GM23248 (cell line): ENCODE results near the gene FBXO44. TPM values are rescaled to one million over a fixed set of nuclear protein-coding genes. Genes with fewer than 3 reads are reported as not detected.

Experiments
- DNase-seq: peaks from one replicate; pipeline ENCODE4 v3.0.0-alpha.2; 2015
- H2AFZ ChIP-seq: fragments of 200-600 bp; sonication (generic); 2 replicates; pipeline ENCODE4 v1.6.1; 2016; ENCODE audit warnings: antibody characterized with exemption
- H3F3A ChIP-seq: fragments of 200-600 bp; sonication (generic); 2 replicates; pipeline ENCODE4 v1.6.1; 2016; ENCODE audit warnings: mild to moderate bottlenecking, antibody characterized with exemption, mixed run types; ENCODE audit not compliant: insufficient read depth
- H3K27ac ChIP-seq: fragments of 200-600 bp; sonication (generic); 2 replicates; pipeline ENCODE4 v1.5.1; 2016; ENCODE audit warnings: mild to moderate bottlenecking
- H3K27me3 ChIP-seq: fragments of 200-600 bp; sonication (generic); replicated peaks from 2 replicates; pipeline ENCODE4 v1.6.1; 2016; ENCODE audit warnings: mild to moderate bottlenecking; ENCODE audit not compliant: insufficient read depth
- H3K36me3 ChIP-seq: fragments of 200-600 bp; sonication (generic); 2 replicates; pipeline ENCODE4 v1.6.1; 2016; ENCODE audit warnings: low read depth, mild to moderate bottlenecking
- H3K4me1 ChIP-seq: fragments of 200-600 bp; sonication (generic); 2 replicates; pipeline ENCODE4 v1.6.1; 2016; ENCODE audit warnings: mild to moderate bottlenecking; ENCODE audit not compliant: insufficient read depth
- H3K4me2 ChIP-seq: fragments of 200-600 bp; sonication (generic); one replicate; pipeline ENCODE4 v1.6.1; 2016; ENCODE audit warnings: mild to moderate bottlenecking; ENCODE audit not compliant: unreplicated experiment
- H3K4me3 ChIP-seq: fragments of 200-600 bp; sonication (generic); 2 replicates; pipeline ENCODE4 v1.5.1; 2016; ENCODE audit warnings: mild to moderate bottlenecking
- H3K79me2 ChIP-seq: fragments of 200-600 bp; sonication (generic); 2 replicates; pipeline ENCODE4 v1.6.1; 2016; ENCODE audit warnings: mild to moderate bottlenecking; ENCODE audit not compliant: insufficient read depth
- H3K9ac ChIP-seq: fragments of 200-600 bp; sonication (generic); 2 replicates; pipeline ENCODE4 v1.6.1; 2016; ENCODE audit warnings: mild to moderate bottlenecking
- H3K9me2 ChIP-seq: fragments of 200-600 bp; sonication (generic); 2 replicates; pipeline ENCODE4 v1.6.1; 2016; ENCODE audit warnings: mixed run types, mild to moderate bottlenecking, moderate library complexity; ENCODE audit not compliant: insufficient read depth
- H3K9me3 ChIP-seq: fragments of 200-600 bp; sonication (generic); one replicate; pipeline ENCODE4 v1.6.1; 2017; ENCODE audit warnings: low read depth
- H4K20me1 ChIP-seq: fragments of 200-600 bp; sonication (generic); 2 replicates; pipeline ENCODE4 v1.6.0; 2016; ENCODE audit not compliant: insufficient read depth
- EZH2 ChIP-seq: fragments of 200-600 bp; sonication (generic); IDR thresholded peaks from 2 replicates; pipeline ENCODE4 v1.6.1; 2018; ENCODE audit warnings: antibody characterized with exemption, mild to moderate bottlenecking; ENCODE audit not compliant: insufficient read depth, poor library complexity, severe bottlenecking
- EZH2phosphoT487 ChIP-seq: fragments of 200-600 bp; sonication (generic); IDR thresholded peaks from 2 replicates; pipeline ENCODE4 v1.6.1; 2018; ENCODE audit warnings: antibody characterized with exemption, moderate library complexity, mild to moderate bottlenecking, low read depth; ENCODE audit not compliant: insufficient read depth
- WGBS, 2 experiments: methylation state at CpG; one replicate each; pipeline ENCODE4 v1.1.6; 2015 to 2017; ENCODE audit warnings: low lambda C conversion rate in 2 of 2, low coverage in 1 of 2; ENCODE audit errors: missing lambda C conversion rate in 2 of 2; 5-methylcytosine and 5-hydroxymethylcytosine counted together
- in situ Hi-C: fragments of 300-500 bp; cut with MboI; formaldehyde crosslinking; loops from 2 replicates; pipeline ENCODE4 v1.15.0; 2020
- polyA plus RNA-seq: library from polyadenylated mRNA; unstranded; fragments of >200 nt; fragmentation: Nextera tagmentation; extraction: Ambion mirVana; gene quantifications from 2 replicates; pipeline ENCODE4 v1.2.1, GENCODE V29; 2016
- total RNA-seq: library from RNA; depleted of rRNA; stranded (reverse); fragments of >200 nt; shearing (Covaris generic); gene quantifications from 2 replicates; pipeline ENCODE4 v1.2.3, GENCODE V29; 2014

FBXO44 gene
- total and polyA plus RNA-seq, 2 experiments from 2014 or later, result 19.4 to 20.6 TPM

- H3F3A ChIP-seq, result no peaks in the 10 kb centered on the region
- H3K27ac ChIP-seq, result no peak overlapping the region
- H3K36me3 ChIP-seq, result no peaks in the 10 kb centered on the region
- H3K27me3 ChIP-seq, result peaks cover 19% of the 10 kb centered on the region; the same call in 1 of the 2 replicates
- in situ Hi-C loops, result no loop called here
- no peak overlapping the region for H2AFZ ChIP-seq
- no peak overlapping the region for H3K9ac ChIP-seq
- H3K9me3 ChIP-seq, result no peaks in the 10 kb centered on the region
- TF ChIP-seq EZH2phosphoT487 (no peak), EZH2 (no peak)
- no peaks in the 10 kb centered on the region for H3K9me2 ChIP-seq
- H3K79me2 ChIP-seq, result no peaks in the 10 kb centered on the region
- no peaks in the 10 kb centered on the region for H3K4me1 ChIP-seq
- DNase-seq, result no peak
- H3K4me2 ChIP-seq, result no peak overlapping the region
- no peaks in the 10 kb centered on the region for H4K20me1 ChIP-seq
- 18 to 35% methylated on average over 6 to 7 of the region's 7 CpGs for WGBS, 2 experiments
- H3K4me3 ChIP-seq, result no peak overlapping the region
Observed at GRCh38 chr1:11616766-11617165, 37.9 kb upstream of the FBXO44 start.

- no peak for DNase-seq
- H3K27me3 ChIP-seq, result peaks cover 19% of the 10 kb centered on the region; the same call in 1 of the 2 replicates
Observed at GRCh38 chr1:11617314-11617713, 37.4 kb upstream of the FBXO44 start.

DNA sequence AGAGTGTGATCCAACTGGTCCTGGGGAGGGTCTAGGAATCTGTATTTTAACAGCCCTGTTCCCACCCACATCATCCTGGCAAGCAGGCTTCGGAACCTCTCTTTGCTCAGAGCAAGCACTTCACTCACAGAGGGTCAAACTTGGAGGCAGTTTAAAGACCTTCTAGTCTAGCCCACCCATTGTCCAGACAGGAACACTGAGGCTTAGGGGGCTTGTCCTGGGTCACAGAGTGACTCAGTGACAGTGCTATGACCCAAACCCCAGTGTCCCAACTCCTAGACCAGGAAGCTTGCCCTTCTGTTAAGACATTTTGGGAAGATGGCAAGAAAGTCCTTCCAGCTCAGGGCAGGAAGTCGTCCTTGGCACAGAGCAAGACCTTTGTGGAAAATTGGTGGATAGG, 36.9 kb upstream of the FBXO44 start:
- peaks cover 18% of the 10 kb centered on the region; the same call in 1 of the 2 replicates for H3K27me3 ChIP-seq
- H3K4me2 ChIP-seq, result no peak overlapping the region
- no peak overlapping the region for H3K4me3 ChIP-seq
- no peaks in the 10 kb centered on the region for H4K20me1 ChIP-seq
- no peaks in the 10 kb centered on the region for H3K79me2 ChIP-seq
- no peaks in the 10 kb centered on the region for H3F3A ChIP-seq
- no peaks in the 10 kb centered on the region for H3K4me1 ChIP-seq
- TF ChIP-seq EZH2phosphoT487 (no peak), EZH2 (no peak)
- H3K9me2 ChIP-seq, result no peaks in the 10 kb centered on the region
- no peak overlapping the region for H2AFZ ChIP-seq
- WGBS, 2 experiments, result 43 to 61% methylated on average over 2 of the region's 2 CpGs
- no peaks in the 10 kb centered on the region for H3K9me3 ChIP-seq
- no peak for DNase-seq
- H3K9ac ChIP-seq, result no peak overlapping the region
- no peak overlapping the region for H3K27ac ChIP-seq
- in situ Hi-C loops, result no loop called here
- H3K36me3 ChIP-seq, result no peaks in the 10 kb centered on the region

More at GRCh38 chr1:11617314-11617713, 37.4 kb upstream of the FBXO44 start:
- no peaks in the 10 kb centered on the region for H3K36me3 ChIP-seq
- in situ Hi-C loops, result no loop called here
- H2AFZ ChIP-seq, result no peak overlapping the region
- no peaks in the 10 kb centered on the region for H3K79me2 ChIP-seq
- no peaks in the 10 kb centered on the region for H3K4me1 ChIP-seq
- no peaks in the 10 kb centered on the region for H3F3A ChIP-seq
- H4K20me1 ChIP-seq, result no peaks in the 10 kb centered on the region
- no peak overlapping the region for H3K4me2 ChIP-seq
- WGBS, 2 experiments, result 5 to 10% methylated on average over 7 of the region's 7 CpGs
- H3K9me3 ChIP-seq, result no peaks in the 10 kb centered on the region
- H3K4me3 ChIP-seq, result no peak overlapping the region
- no peak overlapping the region for H3K9ac ChIP-seq
- no peak overlapping the region for H3K27ac ChIP-seq
- TF ChIP-seq EZH2phosphoT487, result no peak
- H3K9me2 ChIP-seq, result no peaks in the 10 kb centered on the region

- no peaks in the 10 kb centered on the region for H3F3A ChIP-seq
- H2AFZ ChIP-seq, result no peak overlapping the region
- H3K36me3 ChIP-seq, result no peaks in the 10 kb centered on the region
- no peaks in the 10 kb centered on the region for H3K79me2 ChIP-seq
- no peak overlapping the region for H3K27ac ChIP-seq
- TF ChIP-seq EZH2phosphoT487 (no peak), EZH2 (no peak)
- H3K4me3 ChIP-seq, result no peak overlapping the region
- in situ Hi-C loops, result no loop called here
- no peak overlapping the region for H3K9ac ChIP-seq
- no peaks in the 10 kb centered on the region for H3K9me3 ChIP-seq
- H3K4me2 ChIP-seq, result no peak overlapping the region
- 11 to 12% methylated on average over 12 of the region's 12 CpGs for WGBS, 2 experiments
- no peaks in the 10 kb centered on the region for H3K4me1 ChIP-seq
- H4K20me1 ChIP-seq, result no peaks in the 10 kb centered on the region
- no peaks in the 10 kb centered on the region for H3K9me2 ChIP-seq
- no peak for DNase-seq
- H3K27me3 ChIP-seq, result peaks cover 10% of the 10 kb centered on the region; the same call in 1 of the 2 replicates
Observed at GRCh38 chr1:11620405-11620804, 34.3 kb upstream of the FBXO44 start.

DNA sequence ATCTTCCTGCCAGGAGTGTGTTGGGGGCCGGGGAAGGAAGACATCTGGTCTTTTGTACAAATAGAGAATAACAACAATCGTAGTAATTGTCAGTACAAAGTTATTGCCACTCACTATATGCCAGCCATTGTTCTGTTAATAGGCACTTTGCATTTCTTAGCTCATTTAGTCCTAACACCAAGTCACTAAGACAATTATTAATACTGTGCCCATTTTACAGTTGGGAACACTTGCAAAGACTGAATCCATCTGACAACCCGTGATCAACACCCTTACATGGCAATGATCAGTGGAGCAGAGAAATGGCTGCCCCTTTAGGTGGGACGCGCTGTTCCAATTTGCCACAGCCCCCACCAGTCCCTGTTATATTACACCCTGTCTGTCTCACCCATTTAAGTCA, 33.8 kb upstream of the FBXO44 start:
- DNase-seq, result no peak
- in situ Hi-C loops, result no loop called here
- Histone ChIP-seq H3K4me2 (no peak overlapping the region), H3K36me3 (no peaks in the 10 kb centered on the region), H3K9ac (no peak overlapping the region), H3K27me3 (peaks cover 10% of the 10 kb centered on the region; the same call in 1 of the 2 replicates), H3K9me2 (no peaks in the 10 kb centered on the region), H3K9me3 (no peaks in the 10 kb centered on the region), H3K27ac (no peak overlapping the region), H4K20me1 (no peaks in the 10 kb centered on the region), H3K4me1 (no peaks in the 10 kb centered on the region), H2AFZ (no peak overlapping the region), H3K4me3 (no peak overlapping the region), H3F3A (no peaks in the 10 kb centered on the region), H3K79me2 (no peaks in the 10 kb centered on the region)
- WGBS, 2 experiments, result 46 to 48% methylated on average over 5 of the region's 5 CpGs
- no peak for TF ChIP-seq EZH2phosphoT487
- no peak for TF ChIP-seq EZH2
